Liver (tissue), 3 donors: ENCODE measurements around the gene DEFB131A.
"Not testable (repeated sequence)": the region's sequence is repeated elsewhere in the genome, so short reads cannot be mapped to it uniquely, and the experiment has no call there.

Experiments used
- JUND ChIP-seq, 2 donors: IDR thresholded peaks; 2 replicates each; pipeline ENCODE4 v1.6.1; 2016; ENCODE audit warnings: antibody characterized with exemption in 2 of 2
- TAF1 ChIP-seq: conservative IDR thresholded peaks from 2 replicates; pipeline ENCODE4 v1.6.1; 2016; ENCODE audit warnings: antibody characterized with exemption, mild to moderate bottlenecking
- YY1 ChIP-seq: IDR thresholded peaks from 2 replicates; pipeline ENCODE4 v1.6.1; 2016; ENCODE audit warnings: antibody characterized with exemption, mild to moderate bottlenecking
- TF ChIP-seq, protein P1 (sequence below): IDR thresholded peaks from 2 replicates; pipeline ENCODE4 v1.6.1; 2016; ENCODE audit warnings: antibody characterized with exemption
- TF ChIP-seq, protein P2 (sequence below): fragments of 150-350 bp; IDR thresholded peaks from 2 replicates; pipeline ENCODE4 v1.5.1; 2017; ENCODE audit warnings: improper control_type of control experiment, low read depth, low read length; ENCODE audit not compliant: missing input control
- TF ChIP-seq, protein P3 (sequence below): IDR thresholded peaks from 2 replicates; pipeline ENCODE4 v1.6.1; 2016; ENCODE audit warnings: antibody characterized with exemption, mild to moderate bottlenecking
- donor health status: healthy.
- donor health status: healthy.

DNA sequence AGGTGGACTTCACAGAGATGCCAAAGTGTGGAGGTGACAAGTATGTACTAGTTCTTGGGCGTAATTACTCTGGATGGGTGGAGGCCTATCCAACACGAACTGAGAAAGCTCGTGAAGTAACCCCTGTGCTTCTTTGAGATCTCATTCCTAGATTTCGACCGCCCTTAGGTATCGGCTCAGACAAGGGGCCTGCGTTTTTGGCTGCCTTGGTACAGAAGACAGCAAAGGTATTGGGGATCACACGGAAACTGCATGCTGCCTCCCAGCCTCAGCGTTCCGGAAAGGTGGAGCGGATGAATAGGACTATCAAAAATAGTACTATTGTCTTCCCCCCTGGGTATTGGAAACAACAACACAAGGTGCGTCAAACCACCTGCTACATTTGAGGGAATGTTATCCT, 35.9 kb downstream of the DEFB131A start:
- TF ChIP-seq, protein P1, sequence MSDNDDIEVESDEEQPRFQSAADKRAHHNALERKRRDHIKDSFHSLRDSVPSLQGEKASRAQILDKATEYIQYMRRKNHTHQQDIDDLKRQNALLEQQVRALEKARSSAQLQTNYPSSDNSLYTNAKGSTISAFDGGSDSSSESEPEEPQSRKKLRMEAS, result not testable (repeated sequence)
- TF ChIP-seq, protein P2, sequence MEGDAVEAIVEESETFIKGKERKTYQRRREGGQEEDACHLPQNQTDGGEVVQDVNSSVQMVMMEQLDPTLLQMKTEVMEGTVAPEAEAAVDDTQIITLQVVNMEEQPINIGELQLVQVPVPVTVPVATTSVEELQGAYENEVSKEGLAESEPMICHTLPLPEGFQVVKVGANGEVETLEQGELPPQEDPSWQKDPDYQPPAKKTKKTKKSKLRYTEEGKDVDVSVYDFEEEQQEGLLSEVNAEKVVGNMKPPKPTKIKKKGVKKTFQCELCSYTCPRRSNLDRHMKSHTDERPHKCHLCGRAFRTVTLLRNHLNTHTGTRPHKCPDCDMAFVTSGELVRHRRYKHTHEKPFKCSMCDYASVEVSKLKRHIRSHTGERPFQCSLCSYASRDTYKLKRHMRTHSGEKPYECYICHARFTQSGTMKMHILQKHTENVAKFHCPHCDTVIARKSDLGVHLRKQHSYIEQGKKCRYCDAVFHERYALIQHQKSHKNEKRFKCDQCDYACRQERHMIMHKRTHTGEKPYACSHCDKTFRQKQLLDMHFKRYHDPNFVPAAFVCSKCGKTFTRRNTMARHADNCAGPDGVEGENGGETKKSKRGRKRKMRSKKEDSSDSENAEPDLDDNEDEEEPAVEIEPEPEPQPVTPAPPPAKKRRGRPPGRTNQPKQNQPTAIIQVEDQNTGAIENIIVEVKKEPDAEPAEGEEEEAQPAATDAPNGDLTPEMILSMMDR, result not testable (repeated sequence)
- TF ChIP-seq, protein P3, sequence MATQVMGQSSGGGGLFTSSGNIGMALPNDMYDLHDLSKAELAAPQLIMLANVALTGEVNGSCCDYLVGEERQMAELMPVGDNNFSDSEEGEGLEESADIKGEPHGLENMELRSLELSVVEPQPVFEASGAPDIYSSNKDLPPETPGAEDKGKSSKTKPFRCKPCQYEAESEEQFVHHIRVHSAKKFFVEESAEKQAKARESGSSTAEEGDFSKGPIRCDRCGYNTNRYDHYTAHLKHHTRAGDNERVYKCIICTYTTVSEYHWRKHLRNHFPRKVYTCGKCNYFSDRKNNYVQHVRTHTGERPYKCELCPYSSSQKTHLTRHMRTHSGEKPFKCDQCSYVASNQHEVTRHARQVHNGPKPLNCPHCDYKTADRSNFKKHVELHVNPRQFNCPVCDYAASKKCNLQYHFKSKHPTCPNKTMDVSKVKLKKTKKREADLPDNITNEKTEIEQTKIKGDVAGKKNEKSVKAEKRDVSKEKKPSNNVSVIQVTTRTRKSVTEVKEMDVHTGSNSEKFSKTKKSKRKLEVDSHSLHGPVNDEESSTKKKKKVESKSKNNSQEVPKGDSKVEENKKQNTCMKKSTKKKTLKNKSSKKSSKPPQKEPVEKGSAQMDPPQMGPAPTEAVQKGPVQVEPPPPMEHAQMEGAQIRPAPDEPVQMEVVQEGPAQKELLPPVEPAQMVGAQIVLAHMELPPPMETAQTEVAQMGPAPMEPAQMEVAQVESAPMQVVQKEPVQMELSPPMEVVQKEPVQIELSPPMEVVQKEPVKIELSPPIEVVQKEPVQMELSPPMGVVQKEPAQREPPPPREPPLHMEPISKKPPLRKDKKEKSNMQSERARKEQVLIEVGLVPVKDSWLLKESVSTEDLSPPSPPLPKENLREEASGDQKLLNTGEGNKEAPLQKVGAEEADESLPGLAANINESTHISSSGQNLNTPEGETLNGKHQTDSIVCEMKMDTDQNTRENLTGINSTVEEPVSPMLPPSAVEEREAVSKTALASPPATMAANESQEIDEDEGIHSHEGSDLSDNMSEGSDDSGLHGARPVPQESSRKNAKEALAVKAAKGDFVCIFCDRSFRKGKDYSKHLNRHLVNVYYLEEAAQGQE, result not testable (repeated sequence)
- TF ChIP-seq TAF1; JUND (IDR thresholded peaks at IDR 0.05); YY1: not testable (repeated sequence)
